SKM-1 (cell line): Measurements from ENCODE around the gene ALDH9A1.

ENCODE experiments used
- DNase-seq: peaks from one replicate; lab custom pipeline; 2025; ENCODE audit not compliant: unreplicated experiment; lab: John Stamatoyannopoulos, UW

ALDH9A1 gene

GRCh38 chr1:165628147-165628822 is 70.1 kb downstream of the ALDH9A1 start:
- no peak for DNase-seq

DNA sequence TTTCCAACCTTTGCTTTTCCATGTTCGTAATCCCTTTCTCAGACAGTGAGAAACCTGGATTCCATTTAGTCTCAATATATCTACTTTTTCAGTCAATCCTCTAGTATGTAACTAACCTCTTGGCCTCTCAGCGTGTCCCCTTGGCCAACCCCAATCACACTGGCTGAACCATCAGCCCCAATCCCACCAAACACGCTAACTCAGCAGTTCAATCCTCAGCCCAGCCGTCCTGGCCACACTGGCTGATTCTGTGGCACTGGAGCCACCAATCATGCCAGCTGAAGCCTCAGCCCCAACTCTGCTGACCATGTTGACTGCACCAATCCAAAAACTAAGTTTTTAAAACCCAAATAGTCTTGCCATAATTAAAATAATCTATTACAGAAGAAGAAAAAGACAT is 73.9 kb downstream of the ALDH9A1 start:
- no peak for DNase-seq

- no peak for DNase-seq
Observed at GRCh38 chr1:165623624-165624023, 74.7 kb downstream of the ALDH9A1 start.

DNA sequence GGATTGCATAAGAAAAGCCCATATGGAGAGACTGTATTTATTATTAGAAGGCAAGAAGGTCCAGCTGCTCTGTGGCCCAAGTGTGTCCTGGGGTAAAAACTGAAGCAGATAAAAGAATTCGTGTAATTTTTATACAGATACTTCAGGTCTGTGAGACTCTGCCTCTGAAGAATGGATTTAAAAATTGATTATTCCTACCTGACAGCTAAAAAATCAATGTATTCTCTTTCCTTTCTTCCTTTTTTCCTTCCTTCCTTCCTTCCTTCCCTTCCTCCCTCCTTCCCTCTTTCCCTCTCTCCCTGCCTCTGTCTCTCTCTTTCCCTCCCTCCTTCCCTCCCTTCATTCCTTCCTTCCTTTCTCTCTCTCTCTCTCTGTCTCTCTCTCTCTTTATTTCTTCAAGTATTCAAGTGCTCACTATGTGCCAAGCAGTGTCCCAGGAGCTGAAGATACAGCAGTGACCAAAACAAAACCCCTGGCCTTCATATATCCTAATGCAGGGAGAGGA is 78.7 kb downstream of the ALDH9A1 start:
- no peak for DNase-seq

GRCh38 chr1:165616987-165617546 is 81.3 kb downstream of the ALDH9A1 start:
- DNase-seq, result no peak

DNA sequence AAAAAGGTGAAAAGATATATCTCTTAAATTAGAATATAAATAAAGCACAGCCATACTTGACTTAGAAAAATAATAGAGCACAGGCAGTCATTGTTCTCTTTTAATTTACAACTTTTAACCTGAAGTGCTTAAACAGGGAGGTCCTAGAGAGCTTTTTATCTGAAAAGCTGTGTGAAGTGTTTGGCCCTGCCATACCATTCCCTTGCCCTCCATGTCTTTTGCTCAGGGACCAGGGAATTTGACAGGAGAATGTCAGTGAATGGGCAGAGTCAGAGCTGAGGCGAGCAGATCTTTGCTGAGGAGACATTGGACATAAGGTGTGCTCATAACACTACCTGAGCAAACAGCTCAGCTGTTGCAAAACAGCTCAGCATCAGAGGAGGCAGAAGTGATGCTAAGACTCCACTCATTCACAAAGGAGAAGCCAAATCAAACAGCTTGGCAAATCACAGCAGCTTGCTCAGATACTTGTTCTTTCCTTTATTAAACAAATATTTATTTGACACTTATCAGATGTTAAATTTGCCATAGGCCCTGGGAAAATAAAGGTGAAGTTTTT is 82.2 kb downstream of the ALDH9A1 start:
- DNase-seq, result no peak
